ENCODE results near the gene RCAN3.

DNA sequence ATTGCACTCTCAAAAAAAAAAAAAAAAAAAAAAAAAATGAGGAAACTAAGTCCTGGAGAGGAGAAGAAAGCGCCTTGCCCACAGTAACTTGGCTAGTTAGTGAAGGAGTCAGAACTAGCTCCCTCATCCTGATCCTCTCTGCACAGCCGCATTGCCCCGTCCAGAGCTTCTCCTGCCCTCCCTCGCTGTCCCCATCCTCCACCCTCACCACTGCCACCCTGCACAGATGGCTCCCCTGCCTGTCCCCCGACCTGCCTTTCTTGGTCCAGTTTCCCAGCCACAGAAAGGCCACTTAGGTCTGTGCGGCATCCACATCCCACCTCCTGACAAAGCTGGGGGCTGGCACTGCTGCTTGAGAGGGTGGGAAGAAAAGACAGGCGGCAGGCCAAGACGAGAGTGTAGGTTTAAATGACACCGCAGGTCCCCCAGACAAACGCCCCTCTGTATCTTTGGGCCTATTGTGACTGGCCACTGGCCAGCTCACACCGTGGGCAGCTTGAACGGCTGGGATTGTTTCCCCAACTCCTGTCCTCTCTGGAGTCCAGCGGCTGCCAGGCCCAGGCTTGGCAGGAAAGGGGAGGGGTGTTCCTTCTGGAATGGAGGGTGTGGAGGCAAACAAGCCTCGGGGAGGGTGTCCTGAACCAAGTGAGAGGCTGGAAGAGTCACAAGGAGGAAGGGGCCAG, 73.4 kb downstream of the RCAN3 start:
- TF ChIP-seq, protein P1, sequence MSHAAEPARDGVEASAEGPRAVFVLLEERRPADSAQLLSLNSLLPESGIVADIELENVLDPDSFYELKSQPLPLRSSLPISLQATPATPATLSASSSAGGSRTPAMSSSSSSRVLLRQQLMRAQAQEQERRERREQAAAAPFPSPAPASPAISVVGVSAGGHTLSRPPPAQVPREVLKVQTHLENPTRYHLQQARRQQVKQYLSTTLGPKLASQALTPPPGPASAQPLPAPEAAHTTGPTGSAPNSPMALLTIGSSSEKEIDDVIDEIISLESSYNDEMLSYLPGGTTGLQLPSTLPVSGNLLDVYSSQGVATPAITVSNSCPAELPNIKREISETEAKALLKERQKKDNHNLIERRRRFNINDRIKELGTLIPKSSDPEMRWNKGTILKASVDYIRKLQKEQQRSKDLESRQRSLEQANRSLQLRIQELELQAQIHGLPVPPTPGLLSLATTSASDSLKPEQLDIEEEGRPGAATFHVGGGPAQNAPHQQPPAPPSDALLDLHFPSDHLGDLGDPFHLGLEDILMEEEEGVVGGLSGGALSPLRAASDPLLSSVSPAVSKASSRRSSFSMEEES (CRISPR knock-in tag; IDR thresholded peaks at IDR 0.05), result no peak
- TF ChIP-seq CEBPB (tag; IDR thresholded peaks at IDR 0.05) (no peak), NCOR1 (IDR thresholded peaks at IDR 0.05) (no peak), ATF7 (IDR thresholded peaks at IDR 0.05) (no peak), TCF7 (IDR thresholded peaks at IDR 0.05; ENCODE audit: borderline replicate concordance) (no peak), CTCF (IDR thresholded peaks at IDR 0.05 in 2 of 3, conservative IDR thresholded peaks at IDR 0.05 in 1 of 3; ENCODE audit: insufficient read depth in 2 of 3, low read depth in 1 of 3, low read length in 3 of 3) (no peak), SRF (CRISPR knock-in tag; IDR thresholded peaks at IDR 0.05) (no peak), NRF1 (conservative IDR thresholded peaks at IDR 0.05 in 1 of 2, IDR thresholded peaks at IDR 0.05 in 1 of 2) (no peak)
- TF ChIP-seq, protein P2, sequence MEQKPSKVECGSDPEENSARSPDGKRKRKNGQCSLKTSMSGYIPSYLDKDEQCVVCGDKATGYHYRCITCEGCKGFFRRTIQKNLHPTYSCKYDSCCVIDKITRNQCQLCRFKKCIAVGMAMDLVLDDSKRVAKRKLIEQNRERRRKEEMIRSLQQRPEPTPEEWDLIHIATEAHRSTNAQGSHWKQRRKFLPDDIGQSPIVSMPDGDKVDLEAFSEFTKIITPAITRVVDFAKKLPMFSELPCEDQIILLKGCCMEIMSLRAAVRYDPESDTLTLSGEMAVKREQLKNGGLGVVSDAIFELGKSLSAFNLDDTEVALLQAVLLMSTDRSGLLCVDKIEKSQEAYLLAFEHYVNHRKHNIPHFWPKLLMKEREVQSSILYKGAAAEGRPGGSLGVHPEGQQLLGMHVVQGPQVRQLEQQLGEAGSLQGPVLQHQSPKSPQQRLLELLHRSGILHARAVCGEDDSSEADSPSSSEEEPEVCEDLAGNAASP (IDR thresholded peaks at IDR 0.05), result no peak

All from K562 (cell line).